Ishikawa (cell line): ENCODE data around the gene OVCH1.

Experiments used
- CEBPB ChIP-seq: IDR thresholded peaks from 2 replicates; pipeline ENCODE4 v1.6.1; 2012
- CREB1 ChIP-seq: IDR thresholded peaks from 2 replicates; pipeline ENCODE4 v1.6.1; 2012; ENCODE audit warnings: low read depth
- EGR1 ChIP-seq: IDR thresholded peaks from 2 replicates; pipeline ENCODE4 v1.6.1; 2012
- EP300 ChIP-seq: IDR thresholded peaks from 2 replicates; pipeline ENCODE4 v1.6.1; 2012; ENCODE audit warnings: borderline replicate concordance
- FOXM1 ChIP-seq: IDR thresholded peaks from 2 replicates; pipeline ENCODE4 v1.6.1; 2012; ENCODE audit warnings: low read depth, borderline replicate concordance
- MAX ChIP-seq: IDR thresholded peaks from 2 replicates; pipeline ENCODE4 v1.6.1; 2012
- NFIC ChIP-seq: IDR thresholded peaks from 2 replicates; pipeline ENCODE4 v1.6.1; 2012
- RAD21 ChIP-seq: IDR thresholded peaks from 2 replicates; pipeline ENCODE4 v1.6.1; 2012; ENCODE audit warnings: low read depth
- TAF1 ChIP-seq: IDR thresholded peaks from 2 replicates; pipeline ENCODE4 v1.6.1; 2012; ENCODE audit warnings: low read depth, mild to moderate bottlenecking
- TCF12 ChIP-seq: IDR thresholded peaks from 2 replicates; pipeline ENCODE4 v1.6.1; 2012; ENCODE audit warnings: low read depth
- TEAD4 ChIP-seq: IDR thresholded peaks from 2 replicates; pipeline ENCODE4 v1.6.1; 2012
- USF1 ChIP-seq: IDR thresholded peaks from 2 replicates; pipeline ENCODE4 v1.6.1; 2012
- YY1 ChIP-seq: IDR thresholded peaks from 2 replicates; pipeline ENCODE4 v1.6.1; 2012; ENCODE audit warnings: low read depth
- ZBTB7A ChIP-seq: IDR thresholded peaks from 2 replicates; pipeline ENCODE4 v1.6.1; 2012; ENCODE audit warnings: low read depth
- TF ChIP-seq, protein P1 (sequence below): IDR thresholded peaks from 2 replicates; pipeline ENCODE4 v1.6.1; 2012; ENCODE audit warnings: low read depth, mild to moderate bottlenecking

Gene OVCH1

DNA sequence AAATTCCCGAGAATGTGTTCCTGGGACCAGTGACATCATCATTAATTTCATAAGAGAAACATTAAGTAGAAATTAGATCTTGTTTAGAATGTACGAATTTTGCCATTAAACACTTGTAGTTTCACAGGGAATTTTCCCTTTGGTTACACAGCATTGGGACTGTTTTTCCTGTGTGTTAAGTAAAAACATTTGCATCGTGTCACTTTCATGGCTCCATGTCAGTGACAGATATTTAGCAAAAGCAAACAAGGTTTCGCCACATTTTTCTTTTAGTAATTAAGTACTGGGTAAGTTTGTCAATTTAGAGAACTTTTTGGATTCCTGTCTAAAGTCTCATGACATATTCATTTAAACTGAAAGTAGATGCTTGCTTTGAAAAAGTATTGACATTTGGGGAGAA, 45.5 kb upstream of the OVCH1 start:
- no peak for TF ChIP-seq TEAD4
- no peak for TF ChIP-seq ZBTB7A
- TF ChIP-seq CEBPB = no peak
- TF ChIP-seq MAX = no peak
- TF ChIP-seq USF1 = no peak
- TF ChIP-seq, protein P1, sequence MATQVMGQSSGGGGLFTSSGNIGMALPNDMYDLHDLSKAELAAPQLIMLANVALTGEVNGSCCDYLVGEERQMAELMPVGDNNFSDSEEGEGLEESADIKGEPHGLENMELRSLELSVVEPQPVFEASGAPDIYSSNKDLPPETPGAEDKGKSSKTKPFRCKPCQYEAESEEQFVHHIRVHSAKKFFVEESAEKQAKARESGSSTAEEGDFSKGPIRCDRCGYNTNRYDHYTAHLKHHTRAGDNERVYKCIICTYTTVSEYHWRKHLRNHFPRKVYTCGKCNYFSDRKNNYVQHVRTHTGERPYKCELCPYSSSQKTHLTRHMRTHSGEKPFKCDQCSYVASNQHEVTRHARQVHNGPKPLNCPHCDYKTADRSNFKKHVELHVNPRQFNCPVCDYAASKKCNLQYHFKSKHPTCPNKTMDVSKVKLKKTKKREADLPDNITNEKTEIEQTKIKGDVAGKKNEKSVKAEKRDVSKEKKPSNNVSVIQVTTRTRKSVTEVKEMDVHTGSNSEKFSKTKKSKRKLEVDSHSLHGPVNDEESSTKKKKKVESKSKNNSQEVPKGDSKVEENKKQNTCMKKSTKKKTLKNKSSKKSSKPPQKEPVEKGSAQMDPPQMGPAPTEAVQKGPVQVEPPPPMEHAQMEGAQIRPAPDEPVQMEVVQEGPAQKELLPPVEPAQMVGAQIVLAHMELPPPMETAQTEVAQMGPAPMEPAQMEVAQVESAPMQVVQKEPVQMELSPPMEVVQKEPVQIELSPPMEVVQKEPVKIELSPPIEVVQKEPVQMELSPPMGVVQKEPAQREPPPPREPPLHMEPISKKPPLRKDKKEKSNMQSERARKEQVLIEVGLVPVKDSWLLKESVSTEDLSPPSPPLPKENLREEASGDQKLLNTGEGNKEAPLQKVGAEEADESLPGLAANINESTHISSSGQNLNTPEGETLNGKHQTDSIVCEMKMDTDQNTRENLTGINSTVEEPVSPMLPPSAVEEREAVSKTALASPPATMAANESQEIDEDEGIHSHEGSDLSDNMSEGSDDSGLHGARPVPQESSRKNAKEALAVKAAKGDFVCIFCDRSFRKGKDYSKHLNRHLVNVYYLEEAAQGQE = no peak
- TF ChIP-seq TCF12 = no peak
- TF ChIP-seq CREB1 = no peak

- TF ChIP-seq, protein P1 = no peak
- TF ChIP-seq YY1 (no peak), FOXM1 (no peak), TEAD4 (no peak), USF1 (no peak), NFIC (no peak), CREB1 (no peak), TCF12 (no peak)
These were observed 39.8 kb upstream of the OVCH1 start for GRCh38 chr12:29537298-29537697.

GRCh38 chr12:29534935-29535334, 37.4 kb upstream of the OVCH1 start:
- no peak for TF ChIP-seq EGR1
- TF ChIP-seq CEBPB = no peak
- TF ChIP-seq ZBTB7A = no peak
- no peak for TF ChIP-seq USF1
- TF ChIP-seq, protein P1 = no peak
- TF ChIP-seq TCF12 = no peak
- TF ChIP-seq NFIC = no peak
- no peak for TF ChIP-seq TEAD4
- no peak for TF ChIP-seq FOXM1
- TF ChIP-seq YY1 = no peak
- TF ChIP-seq EP300 = no peak
- no peak for TF ChIP-seq RAD21
- no peak for TF ChIP-seq MAX
- TF ChIP-seq CREB1 = no peak
- TF ChIP-seq TAF1 = no peak

GRCh38 chr12:29533815-29534489, 36.5 kb upstream of the OVCH1 start:
- TF ChIP-seq TCF12 (no peak), ZBTB7A (no peak), FOXM1 (no peak), CEBPB (no peak), MAX (no peak), NFIC (no peak), RAD21 (no peak), EGR1 (no peak), TAF1 (no peak), EP300 (no peak), USF1 (no peak), CREB1 (no peak), YY1 (no peak), TEAD4 (no peak)
- TF ChIP-seq, protein P1 = no peak
